Measurements from ENCODE around the gene CAPN8.

GRCh38 chr1:223508796-223509195 lies 156.7 kb downstream of the CAPN8 start:
- TF ChIP-seq POLR2A (IDR thresholded peaks at IDR 0.05; ENCODE audit: low read depth, low read length) = no peak
- TF ChIP-seq TAF1 (IDR thresholded peaks at IDR 0.05; ENCODE audit: low read depth, low read length) = no peak
- TF ChIP-seq POLR2AphosphoS5 (IDR thresholded peaks at IDR 0.05; ENCODE audit: low read depth, low read length) = no peak
- TF ChIP-seq PAX5 (IDR thresholded peaks at IDR 0.05; ENCODE audit: insufficient read depth, low read length, severe bottlenecking) = no peak
- no peak for TF ChIP-seq POU2F2 (IDR thresholded peaks at IDR 0.05; ENCODE audit: low read depth, low read length)
